GM12875 (cell line): ENCODE results near the gene ZBTB16.

ENCODE experiments used
- H3K4me3 ChIP-seq: one replicate; pipeline ENCODE4 v1.5.1; 2011; ENCODE audit warnings: low read depth, low read length, control low read depth
- TF ChIP-seq, protein P1 (sequence below): IDR thresholded peaks from 2 replicates; pipeline ENCODE4 v1.5.1; 2011; ENCODE audit warnings: low read depth, mild to moderate bottlenecking, control low read depth, inconsistent platforms, low read length, moderate library complexity, borderline replicate concordance; ENCODE audit not compliant: insufficient read depth

ZBTB16 gene

DNA sequence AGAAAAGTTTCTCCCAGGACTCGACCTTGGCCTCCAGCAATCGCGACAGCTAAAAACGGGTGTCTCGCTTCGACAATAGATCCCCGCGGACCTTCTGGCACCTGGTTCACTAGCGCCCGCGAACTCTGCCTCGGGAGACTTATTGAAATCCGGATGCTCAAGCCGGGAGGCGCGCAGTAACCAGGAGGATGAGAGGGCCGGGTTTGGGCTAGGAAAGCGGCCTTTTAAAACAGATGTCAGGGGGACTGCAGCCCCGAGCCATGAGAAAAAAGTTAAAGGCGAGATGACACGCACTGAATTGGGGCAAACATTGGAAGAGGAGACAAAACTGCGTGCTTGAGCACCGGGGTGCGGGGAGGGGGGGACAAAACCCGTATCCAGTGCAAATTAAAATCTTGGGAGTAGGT lies 637 bp upstream of the ZBTB16 start:
- no peak overlapping the region for H3K4me3 ChIP-seq
- TF ChIP-seq, protein P1, sequence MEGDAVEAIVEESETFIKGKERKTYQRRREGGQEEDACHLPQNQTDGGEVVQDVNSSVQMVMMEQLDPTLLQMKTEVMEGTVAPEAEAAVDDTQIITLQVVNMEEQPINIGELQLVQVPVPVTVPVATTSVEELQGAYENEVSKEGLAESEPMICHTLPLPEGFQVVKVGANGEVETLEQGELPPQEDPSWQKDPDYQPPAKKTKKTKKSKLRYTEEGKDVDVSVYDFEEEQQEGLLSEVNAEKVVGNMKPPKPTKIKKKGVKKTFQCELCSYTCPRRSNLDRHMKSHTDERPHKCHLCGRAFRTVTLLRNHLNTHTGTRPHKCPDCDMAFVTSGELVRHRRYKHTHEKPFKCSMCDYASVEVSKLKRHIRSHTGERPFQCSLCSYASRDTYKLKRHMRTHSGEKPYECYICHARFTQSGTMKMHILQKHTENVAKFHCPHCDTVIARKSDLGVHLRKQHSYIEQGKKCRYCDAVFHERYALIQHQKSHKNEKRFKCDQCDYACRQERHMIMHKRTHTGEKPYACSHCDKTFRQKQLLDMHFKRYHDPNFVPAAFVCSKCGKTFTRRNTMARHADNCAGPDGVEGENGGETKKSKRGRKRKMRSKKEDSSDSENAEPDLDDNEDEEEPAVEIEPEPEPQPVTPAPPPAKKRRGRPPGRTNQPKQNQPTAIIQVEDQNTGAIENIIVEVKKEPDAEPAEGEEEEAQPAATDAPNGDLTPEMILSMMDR = no peak

DNA sequence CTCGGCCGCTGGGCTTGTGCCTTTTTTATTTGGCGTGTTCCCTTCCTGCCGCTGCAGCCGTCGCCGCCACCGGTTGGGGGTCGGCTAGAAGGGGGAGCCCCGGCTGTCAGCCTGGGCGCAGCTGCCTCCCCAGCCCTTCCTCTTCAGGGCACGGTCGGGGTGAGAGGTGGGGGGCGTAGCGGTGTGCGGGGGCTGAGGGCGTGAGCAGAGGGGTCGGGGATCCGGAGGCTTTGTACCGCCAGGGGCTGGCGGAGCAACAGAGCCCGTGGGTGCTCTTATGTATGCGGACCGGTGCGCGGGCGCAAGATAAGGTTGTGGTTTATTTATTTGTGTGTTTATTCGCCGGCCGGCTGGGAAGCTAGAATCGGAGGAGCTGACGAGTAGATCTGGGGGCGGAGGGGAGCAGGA lies 477 bp downstream of the ZBTB16 start:
- TF ChIP-seq, protein P1 = no peak
- no peak overlapping the region for H3K4me3 ChIP-seq

DNA sequence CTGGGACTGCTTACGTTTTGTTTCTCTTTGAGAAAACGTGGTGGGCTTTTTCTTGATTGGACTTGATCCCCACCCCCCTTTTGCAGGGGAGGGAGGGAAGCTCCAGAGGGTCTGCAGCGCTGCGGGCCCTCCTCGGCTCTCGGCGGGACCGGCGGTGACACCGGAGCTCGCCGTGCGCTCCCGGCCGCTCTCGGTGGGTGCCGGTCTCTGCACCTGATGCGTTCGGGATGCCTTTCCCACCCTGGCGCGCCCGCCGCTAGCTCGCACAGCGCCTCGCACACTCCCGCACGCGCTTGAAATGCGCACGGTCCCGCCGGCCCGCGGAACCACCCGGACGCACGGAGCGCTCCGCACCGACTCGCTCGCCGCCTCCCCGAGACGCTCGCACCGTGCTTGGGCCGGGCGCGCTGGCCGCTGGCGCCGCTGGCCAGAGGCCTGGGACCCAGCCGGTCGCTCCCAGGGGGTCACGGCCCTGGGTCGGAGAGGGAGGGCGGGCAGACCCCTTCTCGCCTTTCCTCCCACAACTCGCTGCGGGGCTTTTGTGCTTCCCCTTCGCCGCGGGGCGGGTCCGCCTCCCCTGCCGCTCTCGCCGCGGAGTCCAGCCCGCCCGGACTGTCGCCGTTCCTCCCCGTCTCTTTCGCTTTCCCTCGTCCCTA lies 1.0 kb downstream of the ZBTB16 start:
- H3K4me3 ChIP-seq = no peak overlapping the region
- TF ChIP-seq, protein P1 = no peak

DNA sequence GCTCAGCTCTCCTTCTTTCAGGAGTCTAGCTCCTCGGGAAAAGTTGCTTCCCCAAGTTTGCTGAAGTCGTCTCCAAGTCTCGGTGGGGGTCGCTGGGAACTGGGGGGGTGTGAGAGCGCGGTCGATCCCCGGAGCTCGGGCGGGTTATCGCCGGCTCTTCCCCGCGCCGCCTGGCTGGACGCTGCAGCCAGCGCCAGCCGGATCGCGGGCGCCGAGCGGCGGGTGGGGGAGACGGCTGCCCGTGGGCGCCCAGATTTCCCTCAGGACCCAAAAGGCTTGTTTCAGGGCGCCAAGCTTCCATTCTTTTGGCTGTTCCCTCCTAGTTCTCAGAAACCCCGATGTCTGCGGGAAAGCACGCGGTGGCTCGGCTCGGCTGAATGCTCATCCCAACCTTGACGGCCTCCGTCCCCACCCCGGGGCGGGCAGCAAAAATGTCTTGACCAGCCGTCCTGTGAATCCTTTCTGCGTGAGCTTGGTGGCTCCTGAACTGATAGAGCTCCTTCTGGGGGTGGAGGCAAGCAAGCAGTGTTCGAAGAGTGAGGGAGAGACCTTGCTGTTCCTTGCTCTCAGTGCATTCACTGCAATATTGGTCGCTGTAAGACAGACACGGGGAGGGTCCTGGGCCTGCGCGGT lies 1.7 kb downstream of the ZBTB16 start:
- H3K4me3 ChIP-seq = no peak overlapping the region
- TF ChIP-seq, protein P1 = no peak

DNA sequence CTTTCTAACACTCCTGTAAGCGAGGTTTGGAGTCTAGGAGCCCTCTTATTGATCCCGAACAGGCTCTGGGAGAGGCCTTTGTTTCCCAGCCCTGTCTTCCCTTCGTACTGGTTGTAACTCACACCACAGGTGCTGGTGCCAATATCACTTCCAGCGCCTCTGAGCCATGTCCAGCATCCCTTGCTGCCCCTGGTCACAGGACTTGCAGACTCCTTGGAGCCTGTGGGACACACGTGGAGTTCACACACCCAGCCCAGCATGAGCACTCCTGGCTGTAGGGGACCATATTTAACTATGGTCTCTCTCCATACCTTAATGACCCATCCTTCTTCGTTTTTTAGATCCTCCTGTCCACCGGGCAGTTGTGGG lies 2.2 kb downstream of the ZBTB16 start:
- H3K4me3 ChIP-seq = no peak overlapping the region
- TF ChIP-seq, protein P1 = no peak

DNA sequence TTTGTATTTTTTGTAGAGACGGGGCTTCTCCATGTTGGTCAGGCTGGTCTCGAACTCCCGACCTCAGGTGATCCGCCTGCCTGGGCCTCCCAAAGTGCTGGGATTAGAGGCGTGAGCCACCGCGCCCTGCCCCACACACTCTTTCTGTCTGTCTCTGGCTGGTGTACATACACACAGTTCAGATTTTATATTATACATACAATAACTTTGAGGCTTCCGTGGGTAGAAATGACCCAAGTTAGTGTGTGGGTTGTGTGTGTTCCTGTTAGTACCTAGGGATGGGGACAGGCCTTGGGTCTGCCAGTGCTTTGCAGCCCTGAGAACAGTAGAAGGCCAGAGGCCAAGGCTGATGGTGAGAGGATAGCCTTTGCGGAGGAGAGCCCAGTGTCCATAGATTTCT lies 2.8 kb downstream of the ZBTB16 start:
- TF ChIP-seq, protein P1 = no peak
- H3K4me3 ChIP-seq = no peak overlapping the region
